Endothelial cell of umbilical vein (primary cell): ENCODE measurements around the gene ETS1. TPM values are rescaled to one million over a fixed set of nuclear protein-coding genes. Genes with fewer than 3 reads are reported as not detected.

Experiments
- BruUV-seq: library from RNA; stranded (reverse); fragments of 400-500 nt; replicated peaks from 2 replicates; lab custom pipeline; 2021; lab: Mats Ljungman, UMichigan
- CTCF ChIA-PET: fragments of 300-600, 350-600 bp; sonication (Branson Sonifier 250); formaldehyde crosslinking; loops from one replicate; lab custom pipeline; 2021; ENCODE audit warnings: antibody characterized with exemption, inconsistent platforms; lab: Charles Lee
- POLR2A ChIA-PET: fragments of 300-600, 350-600 bp; sonication (Branson Sonifier 250); formaldehyde crosslinking; loops from one replicate; lab custom pipeline; 2021; ENCODE audit warnings: antibody characterized with exemption, inconsistent platforms; lab: Charles Lee
- DNase-seq: peaks from one replicate; pipeline ENCODE4 v3.0.0-alpha.2; 2011; ENCODE audit warnings: low read depth, low spot score
- FAIRE-seq: peaks from 2 replicates; lab custom pipeline; 2011; peaks lifted over from hg19 to GRCh38; lab: Jason Lieb, UNC
- H2AFZ ChIP-seq: 2 replicates; pipeline ENCODE4 v1.6.0; 2012; ENCODE audit warnings: low read depth, low read length, control low read depth, inconsistent platforms
- H3K27ac ChIP-seq: 2 replicates; pipeline ENCODE4 v1.5.1; 2011; ENCODE audit warnings: low read depth, mild to moderate bottlenecking, control low read depth, low read length, moderate library complexity; ENCODE audit not compliant: insufficient read depth
- H3K27me3 ChIP-seq, 2 experiments: 2 replicates each; pipeline versions ENCODE4 v1.6.0 to v1.6.1; 2011; ENCODE audit warnings: low read length in 2 of 2, mixed read lengths in 1 of 2; ENCODE audit not compliant: control insufficient read depth in 2 of 2, insufficient read depth in 2 of 2
- H3K36me3 ChIP-seq, 2 experiments: 2 replicates in 1 of 2; 3 replicates in 1 of 2; pipeline ENCODE4 v1.5.1; 2011; ENCODE audit warnings: low read length in 2 of 2, mild to moderate bottlenecking in 1 of 2, moderate library complexity in 1 of 2; ENCODE audit not compliant: control insufficient read depth in 2 of 2, insufficient read depth in 2 of 2; ENCODE audit errors: extremely low read depth in 1 of 2
- H3K4me1 ChIP-seq: 3 replicates; pipeline ENCODE4 v1.5.1; 2011; ENCODE audit warnings: mild to moderate bottlenecking, low read length; ENCODE audit not compliant: control insufficient read depth, insufficient read depth; ENCODE audit errors: extremely low read depth
- H3K4me2 ChIP-seq: 2 replicates; pipeline ENCODE4 v1.6.1; 2011; ENCODE audit warnings: low read length, control low read depth, mixed read lengths; ENCODE audit not compliant: insufficient read depth
- H3K4me3 ChIP-seq, 3 experiments: fragments of 200-600 bp in 1 of 3; sonication (generic), shearing (Covaris generic) in 1 of 3; replicated peaks in 1 of 3; 2 replicates each; pipeline ENCODE4 v1.5.1; 2011 to 2016; ENCODE audit warnings: control low read depth in 3 of 3, low read length in 3 of 3, mild to moderate bottlenecking in 2 of 3, inconsistent platforms in 1 of 3, low read depth in 1 of 3, moderate library complexity in 1 of 3; ENCODE audit not compliant: insufficient read depth in 1 of 3
- H3K79me2 ChIP-seq: 2 replicates; pipeline ENCODE4 v1.6.0; 2012; ENCODE audit warnings: low read length, inconsistent platforms; ENCODE audit not compliant: control insufficient read depth, insufficient read depth
- H3K9ac ChIP-seq: replicated peaks from 2 replicates; pipeline ENCODE3; 2011; ENCODE audit warnings: low read length, control low read depth; ENCODE audit not compliant: insufficient read depth; ENCODE audit errors: extremely low read depth
- H3K9me1 ChIP-seq: replicated peaks from 3 replicates; pipeline ENCODE4 v1.6.0; 2011; ENCODE audit warnings: mild to moderate bottlenecking, low read length; ENCODE audit not compliant: control insufficient read depth, insufficient read depth; ENCODE audit errors: extremely low read depth
- H3K9me3 ChIP-seq: replicated peaks from 2 replicates; pipeline ENCODE4 v1.5.1; 2012; ENCODE audit warnings: low read length, inconsistent platforms; ENCODE audit not compliant: control insufficient read depth, insufficient read depth
- H4K20me1 ChIP-seq: replicated peaks from 2 replicates; pipeline ENCODE3; 2011; ENCODE audit warnings: mild to moderate bottlenecking, low read length; ENCODE audit not compliant: control insufficient read depth, insufficient read depth; ENCODE audit errors: extremely low read depth
- CTCF ChIP-seq, 2 donors: IDR thresholded peaks; 1 replicate in 1 of 2; 2 replicates in 1 of 2; pipeline ENCODE4 v1.5.1; 2011; ENCODE audit warnings: low read length in 2 of 2, mild to moderate bottlenecking in 2 of 2, moderate library complexity in 2 of 2, control low read depth in 1 of 2, inconsistent platforms in 1 of 2, low read depth in 1 of 2; ENCODE audit not compliant: insufficient read depth in 1 of 2; ENCODE audit errors: extremely low read depth in 1 of 2
- EZH2 ChIP-seq: IDR thresholded peaks from 2 replicates; pipeline ENCODE4 v1.6.1; 2012; ENCODE audit warnings: borderline replicate concordance, low read depth, mild to moderate bottlenecking, moderate library complexity, low read length, inconsistent platforms; ENCODE audit not compliant: severe bottlenecking
- FOS ChIP-seq: IDR thresholded peaks from 2 replicates; pipeline ENCODE4 v1.6.1; 2011; ENCODE audit warnings: mild to moderate bottlenecking, low read length, moderate library complexity, borderline replicate concordance; ENCODE audit not compliant: insufficient read depth
- GATA2 ChIP-seq: IDR thresholded peaks from 2 replicates; pipeline ENCODE4 v1.7.0; 2011; ENCODE audit warnings: low read depth, mild to moderate bottlenecking, moderate library complexity, mixed read lengths, low read length; ENCODE audit not compliant: insufficient read length, insufficient read depth
- JUN ChIP-seq: IDR thresholded peaks from 2 replicates; pipeline ENCODE4 v1.6.1; 2011; ENCODE audit warnings: borderline replicate concordance, low read depth; ENCODE audit not compliant: insufficient read length, insufficient read depth
- MYC ChIP-seq: IDR thresholded peaks from one replicate; pipeline ENCODE4 v1.6.1; 2011; ENCODE audit warnings: mild to moderate bottlenecking, low read depth, low read length
- POLR2A ChIP-seq: IDR thresholded peaks from 2 replicates; pipeline ENCODE4 v1.6.1; 2012; ENCODE audit warnings: low read depth, mild to moderate bottlenecking, control low read depth, low read length
- POLR2AphosphoS5 ChIP-seq: IDR thresholded peaks from 2 replicates; pipeline ENCODE4 v1.6.1; 2012; ENCODE audit warnings: low read depth, mild to moderate bottlenecking, control low read depth, low read length, moderate library complexity; ENCODE audit not compliant: insufficient read depth
- dilution Hi-C: fragments of 300-500 bp; cut with MboI; formaldehyde crosslinking; loops from one replicate; pipeline ENCODE4 v1.15.0; 2019; ENCODE audit warnings: low sequenced_read_pairs; ENCODE audit not compliant: extremely low pct_ligation_motif_present
- intact Hi-C: fragments of 100-400 bp; cut with micrococcal nuclease; formaldehyde crosslinking; loops from one replicate; pipeline ENCODE4 v1.10.0; 2022
- polyA plus RNA-seq, 4 experiments: library from polyadenylated mRNA; depleted of rRNA in 3 of 4; stranded (reverse) in 3 of 4; unstranded in 1 of 4; fragments of >200 nt; gene quantifications; 2 replicates each; pipeline versions ENCODE4 v1.2.1 to v1.2.3, GENCODE V29; 2011 to 2012; ENCODE audit warnings: missing spikeins in 1 of 4
- total RNA-seq: library from RNA; stranded (reverse); gene quantifications from 2 replicates; pipeline ENCODE4 v1.2.3, GENCODE V29; 2021
- TF ChIP-seq, protein P1 (sequence below): IDR thresholded peaks from 2 replicates; pipeline ENCODE4 v1.6.1; 2011; ENCODE audit not compliant: insufficient read depth, insufficient read length

Gene ETS1
- total and polyA plus RNA-seq, 2 donors (not counting 3 experiments of a cell fraction or from before 2014, with no cell fraction given), result 34.2 to 115 TPM

DNA sequence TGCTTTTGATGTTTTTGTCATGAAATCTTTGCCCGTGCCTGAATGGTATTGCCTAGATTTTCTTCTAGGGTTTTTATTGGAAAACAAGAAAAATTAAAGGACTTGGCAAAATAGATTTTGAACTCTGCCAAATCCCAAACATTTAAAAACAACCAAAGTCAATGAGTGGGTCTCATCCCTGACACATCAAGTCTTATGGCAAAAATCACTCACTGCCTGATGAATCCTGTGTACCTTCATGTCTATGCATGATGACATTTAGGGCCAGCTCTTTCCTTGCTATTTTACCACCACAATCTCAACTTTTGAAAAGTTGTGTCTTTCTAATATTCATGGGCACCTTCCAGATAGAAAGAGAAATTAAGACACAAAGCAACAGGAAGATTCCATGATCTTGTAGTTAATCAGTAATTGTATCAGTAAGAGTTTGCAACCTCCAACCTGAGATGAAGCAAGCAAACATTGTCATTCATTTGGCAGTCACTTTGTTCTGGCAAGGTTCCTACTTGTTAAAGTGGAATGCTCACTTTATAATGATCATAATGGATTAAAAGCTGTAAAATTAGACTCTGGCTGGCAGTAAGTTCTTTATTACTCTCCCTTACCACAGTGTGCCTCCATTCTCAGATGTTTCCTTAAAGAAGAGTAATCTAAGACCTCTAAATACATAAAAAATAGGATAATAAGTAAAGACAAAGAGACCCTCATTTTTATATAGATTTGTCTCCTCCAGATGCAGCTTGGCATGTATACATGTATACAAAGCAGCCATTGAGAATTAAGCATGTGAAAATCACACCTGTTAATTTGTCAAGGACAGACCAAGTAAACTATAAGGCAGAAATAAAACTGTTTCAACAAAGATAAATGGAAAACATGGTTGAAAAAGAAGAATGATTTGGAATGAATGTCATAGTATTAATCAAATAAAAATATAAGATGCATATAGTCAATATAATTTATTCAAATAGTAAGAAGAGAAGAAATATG lies 51.6 kb downstream of the ETS1 start:
- ChIA-PET CTCF (interaction anchor here (1.0 kb wide), 1 partner anchor 7 kb away, joined by 3 read pairs; no protein-coding TSS in a partner anchor), POLR2A (no interaction called here)
- no peaks in the 10 kb centered on the region for H3K9me3 ChIP-seq
- no peak overlapping the region for H3K4me2 ChIP-seq
- no peaks in the 10 kb centered on the region for H4K20me1 ChIP-seq
- no peak overlapping the region for H2AFZ ChIP-seq
- no peak overlapping the region for H3K4me3 ChIP-seq
- no TSS peak for BruUV-seq
- no peak overlapping the region for H3K27ac ChIP-seq
- no peaks in the 10 kb centered on the region for H3K9me1 ChIP-seq
- peaks cover 0 to 1% of the 10 kb centered on the region in 2 experiments for H3K27me3 ChIP-seq
- FAIRE-seq (no peak), DNase-seq (no peak)
- intact Hi-C loops (no loop called here), dilution Hi-C loops (no loop called here)
- H3K4me1 ChIP-seq, result no peaks in the 10 kb centered on the region
- H3K79me2 ChIP-seq, result no peaks in the 10 kb centered on the region
- H3K36me3 ChIP-seq, result no peaks in the 10 kb centered on the region
- no peak overlapping the region for H3K9ac ChIP-seq
- TF ChIP-seq CTCF (IDR thresholded peaks at IDR 0.05; ENCODE audit: extremely low read depth in 1 of 2, insufficient read depth in 1 of 2, low read depth in 1 of 2, low read length in 2 of 2), result no peak
- no peak for TF ChIP-seq MYC
- TF ChIP-seq GATA2, result no peak
- no peak for TF ChIP-seq JUN
- TF ChIP-seq EZH2, result no peak
- TF ChIP-seq POLR2A, result no peak
- TF ChIP-seq, protein P1, sequence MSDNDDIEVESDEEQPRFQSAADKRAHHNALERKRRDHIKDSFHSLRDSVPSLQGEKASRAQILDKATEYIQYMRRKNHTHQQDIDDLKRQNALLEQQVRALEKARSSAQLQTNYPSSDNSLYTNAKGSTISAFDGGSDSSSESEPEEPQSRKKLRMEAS, result no peak
- no peak for TF ChIP-seq POLR2AphosphoS5
- no peak for TF ChIP-seq FOS
